Muscle layer of duodenum (tissue), 2 donors: Measurements from ENCODE around the gene KCNQ2.

ENCODE experiments used
- H3K27ac ChIP-seq: one replicate; pipeline ENCODE4 v1.7.0; 2013; ENCODE audit warnings: mild to moderate bottlenecking, low read length
- H3K27me3 ChIP-seq: one replicate; pipeline ENCODE4 v1.7.0; 2013; ENCODE audit warnings: low read depth, mild to moderate bottlenecking, control low read depth, low read length
- H3K36me3 ChIP-seq, 2 donors: one replicate each; pipeline ENCODE4 v1.7.0; 2013; ENCODE audit warnings: low read length in 2 of 2, control low read depth in 1 of 2, mild to moderate bottlenecking in 1 of 2; ENCODE audit not compliant: insufficient read depth in 2 of 2, control insufficient read depth in 1 of 2
- H3K4me1 ChIP-seq, 2 donors: one replicate each; pipeline ENCODE4 v1.7.0; 2013; ENCODE audit warnings: low read length in 2 of 2, mild to moderate bottlenecking in 2 of 2, control low read depth in 1 of 2, moderate library complexity in 1 of 2; ENCODE audit not compliant: insufficient read depth in 2 of 2, control insufficient read depth in 1 of 2
- H3K4me3 ChIP-seq, 2 donors: one replicate each; pipeline ENCODE4 v1.7.0; 2013; ENCODE audit warnings: low read length in 2 of 2, low read depth in 1 of 2, mild to moderate bottlenecking in 1 of 2
- H3K9me3 ChIP-seq, 2 donors: one replicate each; pipeline ENCODE4 v1.7.0; 2013; ENCODE audit warnings: low read length in 2 of 2, control low read depth in 1 of 2, mild to moderate bottlenecking in 1 of 2; ENCODE audit not compliant: control insufficient read depth in 1 of 2
- donor health status: healthy.

KCNQ2 gene

DNA sequence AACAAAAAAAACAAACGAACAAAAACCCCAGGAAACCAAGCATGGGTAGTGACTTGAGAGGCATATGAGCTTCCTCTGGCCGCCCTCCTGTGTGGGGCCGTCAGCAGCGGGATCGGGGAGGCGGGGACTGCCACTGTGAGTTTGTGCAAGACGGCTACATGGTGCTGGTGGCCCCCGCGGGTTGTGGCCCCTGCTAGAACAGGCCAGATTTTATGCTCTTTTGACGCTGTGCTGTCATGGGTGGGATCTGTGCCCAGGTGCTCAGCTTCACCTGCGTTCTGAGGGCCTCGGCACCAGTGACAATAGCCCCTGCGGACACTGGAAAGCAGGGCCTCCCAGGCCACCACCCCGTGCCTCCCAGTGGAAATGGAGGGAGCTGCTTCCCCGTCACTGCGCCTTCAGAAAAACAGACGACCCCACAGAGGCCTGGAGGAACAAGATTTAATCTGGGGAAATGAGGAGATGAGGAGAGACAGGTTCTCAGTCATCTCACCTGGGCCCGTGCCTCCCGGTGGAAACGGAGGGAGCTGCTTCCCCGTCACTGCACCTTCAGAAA lies 4.7 kb upstream of the KCNQ2 start:
- Histone ChIP-seq H3K4me1 (peaks cover 0 to 2% of the 10 kb centered on the region in 2 donors), H3K36me3 (no peaks in the 10 kb centered on the region), H3K27ac (no peak overlapping the region), H3K9me3 (no peaks in the 10 kb centered on the region), H3K27me3 (peaks cover 19% of the 10 kb centered on the region), H3K4me3 (no peak overlapping the region)

DNA sequence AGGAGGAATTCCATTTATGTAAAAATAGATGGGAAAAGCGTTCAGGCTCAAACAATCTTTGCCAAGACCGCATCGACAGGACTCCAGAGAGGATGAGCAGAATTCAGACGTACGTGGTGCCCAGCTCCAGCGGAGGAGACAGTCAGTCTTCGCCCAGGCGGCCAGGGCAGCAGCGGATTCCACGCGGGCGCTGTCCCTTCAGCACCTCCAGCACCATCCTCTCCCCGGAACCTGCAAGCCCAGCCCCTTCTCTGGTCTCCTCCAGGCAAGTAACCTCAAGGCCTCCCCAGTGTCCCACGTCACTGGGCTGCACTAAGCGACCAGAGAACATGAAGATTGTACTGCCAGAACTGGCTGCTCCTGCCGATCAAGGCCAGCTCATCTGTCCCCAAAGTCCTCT lies 2.8 kb upstream of the KCNQ2 start:
- H3K4me3 ChIP-seq: no peak overlapping the region
- H3K27me3 ChIP-seq: peaks cover 30% of the 10 kb centered on the region
- H3K9me3 ChIP-seq: no peaks in the 10 kb centered on the region
- no peaks in the 10 kb centered on the region for H3K36me3 ChIP-seq
- peaks cover 0 to 15% of the 10 kb centered on the region in 2 donors for H3K4me1 ChIP-seq
- H3K27ac ChIP-seq: no peak overlapping the region

DNA sequence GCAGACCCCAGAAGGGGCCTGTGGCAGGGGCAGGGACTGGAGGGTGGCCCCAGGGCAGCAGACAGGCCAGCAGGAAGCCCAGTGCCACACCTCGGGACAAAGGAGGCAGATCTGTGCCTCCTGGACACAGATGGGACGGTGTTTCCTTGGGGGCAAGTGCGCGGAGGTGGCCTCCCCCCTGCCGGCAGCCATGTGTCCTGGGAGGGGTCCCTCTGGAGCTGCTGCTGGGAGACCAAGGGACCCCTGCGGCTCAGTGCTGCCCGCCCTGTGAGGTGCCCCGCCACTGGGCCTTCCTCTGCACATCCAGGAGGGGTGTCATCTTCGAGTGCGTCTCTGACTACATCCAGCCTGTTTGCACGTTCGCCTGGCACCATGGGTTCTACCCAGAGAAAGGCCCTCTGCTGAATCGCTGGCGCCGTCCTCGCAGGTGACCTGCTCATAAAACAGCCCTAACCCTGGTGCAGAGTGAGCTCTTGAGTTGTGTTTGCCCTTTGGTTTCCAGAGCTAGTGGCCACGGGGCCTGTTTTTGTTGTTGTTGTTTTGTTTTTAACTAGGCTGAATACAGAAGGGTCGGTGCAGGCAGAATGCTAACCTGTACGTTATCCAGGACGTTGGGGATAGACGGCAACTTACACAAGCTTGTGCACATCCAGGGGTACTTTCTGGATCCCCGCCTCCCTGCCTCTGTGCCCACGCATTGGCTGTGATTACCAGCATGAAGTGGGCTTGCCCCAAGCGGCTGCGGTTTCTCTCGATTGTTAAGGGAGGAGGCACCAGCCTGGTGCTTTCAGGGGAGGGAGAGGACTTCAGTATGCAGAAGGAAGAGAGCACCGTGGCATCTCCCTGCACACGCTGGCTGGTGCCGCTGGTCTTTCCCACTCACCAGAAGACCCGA lies 1.3 kb upstream of the KCNQ2 start:
- Histone ChIP-seq H3K4me1 (peaks cover 0 to 15% of the 10 kb centered on the region in 2 donors), H3K36me3 (no peaks in the 10 kb centered on the region), H3K27ac (no peak overlapping the region), H3K9me3 (no peaks in the 10 kb centered on the region), H3K4me3 (no peak overlapping the region), H3K27me3 (peaks cover 36% of the 10 kb centered on the region)

DNA sequence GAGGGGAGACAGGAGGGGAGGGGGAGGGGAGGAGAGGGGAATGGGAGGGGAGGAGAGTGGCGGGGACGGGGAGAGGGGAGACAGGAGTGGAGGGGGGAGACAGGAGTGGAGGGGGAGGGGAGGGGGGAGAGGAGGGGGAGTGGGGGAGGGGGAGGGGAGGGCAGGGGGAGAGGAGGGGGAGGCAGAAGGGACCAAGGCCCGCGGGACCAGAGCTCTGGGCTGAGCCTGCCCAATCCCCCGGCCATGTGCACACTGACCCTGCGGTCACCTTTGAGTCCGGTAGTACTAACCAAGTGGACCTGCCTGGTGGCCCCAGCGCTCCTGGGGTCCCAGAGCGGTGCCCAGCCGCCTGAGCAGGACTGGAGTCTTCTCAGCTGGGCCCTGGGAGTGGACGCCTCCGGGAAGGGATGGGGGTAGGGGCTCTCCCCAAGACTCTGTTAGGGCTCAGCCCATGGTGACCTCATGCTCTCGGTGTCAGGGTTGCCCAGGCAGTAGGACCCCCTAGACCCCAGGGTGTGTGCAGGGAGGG lies 471 bp upstream of the KCNQ2 start:
- peaks cover 36% of the 10 kb centered on the region for H3K27me3 ChIP-seq
- H3K4me1 ChIP-seq: peaks cover 0 to 15% of the 10 kb centered on the region in 2 donors

DNA sequence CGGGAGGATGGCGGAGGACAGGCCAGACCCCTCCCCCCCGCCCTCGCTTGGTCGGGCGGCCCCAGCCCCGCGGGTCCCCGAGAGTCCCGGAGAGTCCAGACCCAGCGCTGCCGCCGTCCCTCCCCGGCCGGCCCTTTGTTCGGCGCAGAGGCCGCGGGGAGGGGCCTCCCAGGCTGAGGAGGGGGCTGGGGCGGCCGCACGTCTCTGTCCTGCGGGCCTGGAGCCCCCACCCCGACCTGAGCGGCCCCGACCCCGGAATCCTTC lies 806 bp downstream of the KCNQ2 start:
- no peaks in the 10 kb centered on the region for H3K36me3 ChIP-seq
- H3K27me3 ChIP-seq: peaks cover 36% of the 10 kb centered on the region
- H3K27ac ChIP-seq: no peak overlapping the region
- no peak overlapping the region for H3K4me3 ChIP-seq
- H3K9me3 ChIP-seq: no peaks in the 10 kb centered on the region
- peaks cover 0 to 15% of the 10 kb centered on the region in 2 donors for H3K4me1 ChIP-seq

More for the DNA sequence above, 471 bp upstream of the KCNQ2 start:
- Histone ChIP-seq H3K9me3 (no peaks in the 10 kb centered on the region), H3K4me3 (no peak overlapping the region), H3K36me3 (no peaks in the 10 kb centered on the region), H3K27ac (no peak overlapping the region)

DNA sequence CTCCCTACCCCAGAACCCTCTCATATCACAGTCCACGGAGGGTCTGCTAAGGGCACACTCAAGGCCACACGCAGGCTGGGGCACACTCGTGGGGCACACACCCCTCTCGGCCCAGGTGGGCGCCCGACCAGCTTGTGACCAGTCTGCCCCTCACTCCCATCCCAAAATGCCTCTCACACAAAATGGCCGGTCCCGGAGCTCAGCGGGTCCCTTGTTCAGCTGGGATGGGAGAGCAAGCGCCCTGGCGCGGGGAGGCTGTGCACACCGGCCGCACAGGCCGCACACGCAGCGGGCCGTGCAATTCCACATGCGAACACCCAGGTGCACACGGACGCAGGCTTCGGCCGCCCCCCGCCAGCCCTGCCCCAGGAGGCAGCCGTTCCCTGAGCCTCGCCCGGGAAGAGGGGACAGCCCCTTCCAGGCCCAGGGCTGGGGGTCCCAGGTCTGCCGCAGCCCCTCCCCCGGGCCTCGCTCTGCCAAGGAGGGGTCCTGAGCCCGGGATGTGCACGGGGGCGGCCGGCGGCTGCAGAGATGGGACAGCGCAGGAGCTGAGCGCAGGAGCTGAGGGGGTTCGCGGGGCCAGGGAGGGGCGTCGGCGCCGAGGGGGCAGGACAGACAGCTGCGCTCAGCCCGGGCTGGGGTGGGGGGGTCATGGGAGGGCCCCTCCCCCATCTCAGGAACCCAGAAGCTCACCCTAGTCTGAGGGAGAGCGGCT lies 1.3 kb downstream of the KCNQ2 start:
- Histone ChIP-seq H3K27ac (no peak overlapping the region), H3K4me3 (no peak overlapping the region), H3K27me3 (peaks cover 36% of the 10 kb centered on the region), H3K36me3 (no peaks in the 10 kb centered on the region), H3K4me1 (peaks cover 0 to 15% of the 10 kb centered on the region in 2 donors), H3K9me3 (no peaks in the 10 kb centered on the region)

DNA sequence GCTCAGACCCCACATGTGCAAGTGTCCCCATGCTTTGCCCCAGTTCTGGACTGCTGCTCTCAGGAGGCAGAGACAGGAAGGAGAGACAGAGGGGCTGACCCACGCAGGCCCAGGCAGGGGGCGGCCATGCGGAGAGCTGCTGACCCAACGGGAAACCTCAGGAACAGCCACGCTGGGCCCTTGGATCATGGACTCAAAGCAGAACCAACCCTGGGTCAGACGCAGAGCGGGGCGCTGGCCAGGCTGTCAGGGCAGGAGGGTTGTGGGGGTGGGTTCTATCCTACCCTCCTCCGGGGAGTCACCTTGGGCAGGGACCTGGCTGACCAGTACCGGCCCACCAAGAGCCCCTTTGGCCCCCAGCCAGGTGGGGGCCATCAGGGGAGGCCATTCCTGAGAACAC lies 2.0 kb downstream of the KCNQ2 start:
- Histone ChIP-seq H3K9me3 (no peaks in the 10 kb centered on the region), H3K4me1 (peaks cover 0 to 15% of the 10 kb centered on the region in 2 donors), H3K27me3 (peaks cover 36% of the 10 kb centered on the region), H3K4me3 (no peak overlapping the region), H3K27ac (no peak overlapping the region), H3K36me3 (no peaks in the 10 kb centered on the region)

DNA sequence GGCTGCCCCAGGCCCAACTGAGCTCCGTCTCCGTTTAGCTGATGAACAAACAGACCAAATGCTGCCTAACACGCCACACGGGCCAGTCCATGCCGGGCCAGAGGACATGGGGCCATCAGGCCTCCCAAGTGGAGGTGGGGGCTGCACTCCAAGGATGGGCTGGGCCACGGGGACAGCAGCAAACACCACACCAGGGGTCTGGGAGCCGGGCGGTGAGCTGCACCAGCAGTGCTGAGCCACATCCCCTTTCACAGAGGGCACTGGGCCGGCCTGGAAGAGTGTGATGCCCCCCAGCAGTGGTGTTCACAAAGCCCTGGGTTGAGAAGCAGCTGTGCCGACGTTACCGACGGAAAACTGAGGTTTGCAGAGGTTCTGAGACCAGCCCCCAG lies 2.7 kb downstream of the KCNQ2 start:
- Histone ChIP-seq H3K27me3 (peaks cover 34% of the 10 kb centered on the region), H3K4me3 (no peak overlapping the region), H3K4me1 (peaks cover 0 to 15% of the 10 kb centered on the region in 2 donors), H3K9me3 (no peaks in the 10 kb centered on the region), H3K27ac (no peak overlapping the region), H3K36me3 (no peaks in the 10 kb centered on the region)

DNA sequence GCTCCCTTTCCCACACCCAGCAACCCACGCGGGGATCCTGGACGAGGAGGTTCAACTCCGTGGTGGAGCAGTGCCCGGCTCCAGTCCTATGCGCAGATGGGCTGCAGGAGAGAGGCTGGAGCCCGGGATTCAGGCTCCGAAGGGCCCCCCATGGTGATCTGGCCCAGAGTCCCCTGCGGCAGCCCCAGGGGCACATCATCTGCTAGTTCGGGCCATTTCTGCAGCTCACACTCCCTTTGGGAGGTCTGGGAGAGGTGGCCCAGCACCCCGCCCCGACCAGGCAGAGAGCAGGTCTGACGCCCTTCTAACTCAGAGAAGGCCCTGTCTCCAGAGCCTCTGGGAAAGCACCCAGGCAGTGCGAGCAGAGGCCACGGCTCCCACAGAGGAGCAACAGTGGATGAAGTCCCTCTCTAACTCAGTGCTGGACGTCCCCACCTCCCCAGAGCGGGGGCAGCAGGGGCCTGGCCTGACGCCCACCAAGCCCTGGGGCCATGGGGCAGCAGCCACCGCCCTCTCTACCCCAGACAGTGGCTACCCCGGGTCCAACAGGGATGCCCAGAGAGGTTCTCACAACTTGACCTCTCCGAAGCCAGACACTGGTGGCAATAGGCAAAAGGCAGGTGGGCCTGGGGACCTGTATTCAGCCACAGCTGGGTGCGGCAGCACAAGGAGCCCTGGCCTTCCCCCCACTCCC lies 3.3 kb downstream of the KCNQ2 start:
- H3K27me3 ChIP-seq: peaks cover 29% of the 10 kb centered on the region

DNA sequence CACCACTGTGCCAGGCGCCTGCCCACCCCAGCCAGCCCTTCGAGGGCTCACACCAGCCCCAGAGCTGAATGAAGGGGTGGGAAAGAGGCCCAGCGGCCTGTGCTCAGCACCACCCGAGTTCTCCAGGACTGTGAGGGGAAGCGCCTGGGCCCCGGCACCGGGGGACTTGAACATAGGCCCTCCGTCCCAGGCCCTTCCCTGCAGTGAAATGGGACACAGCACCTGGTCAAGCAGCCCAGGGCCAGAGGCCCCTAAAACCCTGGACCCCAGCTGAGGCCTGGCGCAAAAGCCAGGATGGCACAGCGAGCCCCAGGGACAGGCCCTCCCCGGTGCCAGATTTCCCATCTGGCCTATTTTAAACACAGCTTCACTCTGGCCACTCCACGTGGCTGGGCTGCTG lies 4.0 kb downstream of the KCNQ2 start:
- H3K36me3 ChIP-seq: no peaks in the 10 kb centered on the region
- H3K9me3 ChIP-seq: no peaks in the 10 kb centered on the region
- peaks cover 22% of the 10 kb centered on the region for H3K27me3 ChIP-seq
- no peak overlapping the region for H3K4me3 ChIP-seq
- peaks cover 0 to 15% of the 10 kb centered on the region in 2 donors for H3K4me1 ChIP-seq
- no peak overlapping the region for H3K27ac ChIP-seq

More for the DNA sequence above, 3.3 kb downstream of the KCNQ2 start:
- H3K9me3 ChIP-seq: no peaks in the 10 kb centered on the region
- no peaks in the 10 kb centered on the region for H3K36me3 ChIP-seq
- no peak overlapping the region for H3K4me3 ChIP-seq
- no peak overlapping the region for H3K27ac ChIP-seq
- H3K4me1 ChIP-seq: peaks cover 0 to 15% of the 10 kb centered on the region in 2 donors
